HG03575 (cell line): ENCODE data around the gene MKNK1.

Experiments used
- ATAC-seq: cut with Tn5 transposase; IDR thresholded peaks from one replicate; pipeline ENCODE4 v1.9.1; 2021; ENCODE audit not compliant: unreplicated experiment, insufficient number of reproducible peaks, low FRiP score; ENCODE audit errors: extremely low read depth

Gene MKNK1

DNA sequence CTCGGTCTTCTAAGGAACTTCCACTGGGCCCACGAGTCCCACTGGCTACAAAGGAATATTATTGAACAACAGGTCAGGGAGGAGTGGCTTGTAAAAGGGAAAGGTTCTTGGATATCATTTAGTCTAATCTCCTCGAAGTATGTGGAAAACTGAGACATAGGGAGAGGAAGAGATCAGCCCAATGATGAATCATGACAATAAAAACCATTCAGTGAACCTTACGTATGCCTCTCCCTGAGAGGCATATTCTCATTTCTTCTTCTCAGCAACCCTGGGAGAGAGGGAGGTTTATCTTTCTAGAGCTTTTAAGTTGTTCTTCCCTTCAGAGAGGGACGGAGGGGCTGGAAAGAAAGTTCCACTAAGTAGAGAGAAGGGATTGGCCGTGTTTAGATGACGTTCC lies 17.9 kb upstream of the MKNK1 start:
- ATAC-seq = no peak

DNA sequence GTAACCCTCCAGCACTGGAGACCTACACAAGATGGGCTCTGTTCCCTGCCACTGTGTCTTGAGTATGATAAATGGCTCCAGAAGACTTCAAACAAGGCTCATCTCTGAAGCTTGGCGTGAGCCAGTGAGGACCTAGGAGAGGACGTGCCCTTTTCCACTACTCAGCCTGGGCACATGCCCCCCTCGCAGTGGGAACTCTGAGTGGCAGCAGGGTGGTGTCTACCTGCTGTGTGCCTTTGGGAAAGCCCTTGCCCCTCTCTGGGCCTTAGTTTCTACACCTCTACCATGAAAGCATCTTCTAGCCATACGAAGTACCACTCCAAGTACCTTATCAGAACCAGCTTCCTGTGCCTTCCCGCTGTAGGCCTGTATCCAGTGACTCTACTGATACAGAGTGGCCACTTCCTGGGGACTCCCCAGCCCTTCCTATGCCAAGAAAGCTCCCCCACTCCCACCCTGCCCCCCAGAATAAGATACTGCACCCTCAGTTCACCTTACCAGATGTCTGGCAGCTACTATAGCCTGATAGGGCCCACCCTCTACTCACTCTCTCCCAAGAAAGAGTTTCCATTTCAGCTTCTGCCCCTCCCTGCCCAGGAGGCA lies 15.7 kb upstream of the MKNK1 start:
- ATAC-seq = no peak

DNA sequence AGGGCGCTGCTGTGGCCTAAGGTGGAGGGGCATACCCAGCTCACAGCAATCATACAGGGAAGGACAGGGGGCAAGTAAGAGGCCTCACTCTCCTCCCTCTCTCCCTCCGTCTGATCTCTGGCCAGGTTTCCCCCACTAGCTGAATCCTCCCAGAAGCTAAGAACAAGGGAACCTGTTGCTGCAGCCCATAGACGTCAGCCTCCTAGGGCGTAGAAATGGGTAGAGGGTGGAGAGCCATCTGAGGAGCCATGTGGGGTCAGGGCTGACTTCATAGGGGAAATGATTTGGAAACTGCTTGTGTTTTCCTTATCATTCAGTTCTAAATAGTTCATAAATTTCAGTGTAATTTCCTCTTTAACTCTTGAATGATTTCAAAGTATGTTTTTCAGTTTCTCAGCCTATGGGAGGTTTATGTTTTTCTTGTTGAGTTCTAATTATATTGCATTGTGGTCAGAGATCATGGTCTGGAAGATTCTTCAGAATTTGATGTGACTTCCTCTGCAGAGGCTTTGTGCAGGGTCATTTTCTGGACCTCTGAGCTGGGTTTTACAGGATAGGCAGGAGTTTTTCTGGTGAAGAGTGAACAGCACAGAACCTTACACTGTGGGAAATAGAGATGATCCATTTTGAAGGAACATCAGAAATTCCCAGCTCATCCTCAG lies 14.8 kb upstream of the MKNK1 start:
- no peak for ATAC-seq

DNA sequence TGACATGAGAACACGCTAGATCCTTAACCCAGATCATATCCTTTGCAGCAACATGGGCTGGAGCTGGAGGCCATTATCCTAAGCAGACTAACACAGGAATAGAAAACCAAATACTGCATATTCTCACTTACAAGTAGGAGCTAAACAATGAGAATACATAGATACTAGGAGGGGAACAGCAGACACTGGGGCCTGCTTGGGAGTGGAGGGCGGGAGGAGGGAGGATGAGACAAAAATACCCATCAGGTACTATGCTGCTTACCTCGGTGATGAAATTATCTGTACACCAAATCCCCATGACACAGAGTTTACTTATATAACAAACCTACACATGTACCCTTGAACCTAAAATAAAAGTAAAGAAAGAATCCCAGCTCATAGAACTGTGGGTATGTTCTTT lies 13.8 kb upstream of the MKNK1 start:
- no peak for ATAC-seq

DNA sequence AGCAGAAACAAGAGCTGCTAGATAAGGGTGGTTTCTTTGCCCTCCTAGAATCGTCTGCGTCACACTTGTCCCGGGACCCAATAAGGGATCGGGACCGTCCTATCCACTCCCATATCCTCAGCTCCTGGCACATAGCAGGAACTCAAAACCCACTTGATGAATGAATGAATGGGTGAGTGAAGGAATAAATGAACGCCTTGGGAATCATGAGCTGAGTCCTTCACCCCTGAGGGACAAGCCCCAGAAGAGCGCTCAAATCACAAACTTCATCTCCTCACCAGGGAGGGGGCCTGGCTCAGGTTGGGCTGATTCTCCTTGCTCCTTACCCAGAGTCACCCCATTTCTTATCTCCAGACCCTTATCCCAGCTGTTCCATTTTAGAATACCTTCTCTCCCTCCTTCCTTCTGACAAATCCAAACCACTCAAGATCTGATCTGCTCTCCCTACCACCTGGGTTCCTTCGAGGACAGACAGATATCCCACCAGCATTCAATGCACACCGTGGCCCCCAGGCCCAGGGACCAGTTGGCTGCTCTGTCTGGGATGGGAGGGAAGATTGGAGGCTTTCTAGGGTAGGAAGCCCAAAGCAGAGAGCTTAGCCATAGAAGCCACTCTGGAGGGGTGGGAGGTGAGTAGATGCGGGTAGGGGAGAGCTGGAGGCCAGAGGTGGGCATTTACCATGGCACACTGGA lies 13.2 kb upstream of the MKNK1 start:
- ATAC-seq = no peak

DNA sequence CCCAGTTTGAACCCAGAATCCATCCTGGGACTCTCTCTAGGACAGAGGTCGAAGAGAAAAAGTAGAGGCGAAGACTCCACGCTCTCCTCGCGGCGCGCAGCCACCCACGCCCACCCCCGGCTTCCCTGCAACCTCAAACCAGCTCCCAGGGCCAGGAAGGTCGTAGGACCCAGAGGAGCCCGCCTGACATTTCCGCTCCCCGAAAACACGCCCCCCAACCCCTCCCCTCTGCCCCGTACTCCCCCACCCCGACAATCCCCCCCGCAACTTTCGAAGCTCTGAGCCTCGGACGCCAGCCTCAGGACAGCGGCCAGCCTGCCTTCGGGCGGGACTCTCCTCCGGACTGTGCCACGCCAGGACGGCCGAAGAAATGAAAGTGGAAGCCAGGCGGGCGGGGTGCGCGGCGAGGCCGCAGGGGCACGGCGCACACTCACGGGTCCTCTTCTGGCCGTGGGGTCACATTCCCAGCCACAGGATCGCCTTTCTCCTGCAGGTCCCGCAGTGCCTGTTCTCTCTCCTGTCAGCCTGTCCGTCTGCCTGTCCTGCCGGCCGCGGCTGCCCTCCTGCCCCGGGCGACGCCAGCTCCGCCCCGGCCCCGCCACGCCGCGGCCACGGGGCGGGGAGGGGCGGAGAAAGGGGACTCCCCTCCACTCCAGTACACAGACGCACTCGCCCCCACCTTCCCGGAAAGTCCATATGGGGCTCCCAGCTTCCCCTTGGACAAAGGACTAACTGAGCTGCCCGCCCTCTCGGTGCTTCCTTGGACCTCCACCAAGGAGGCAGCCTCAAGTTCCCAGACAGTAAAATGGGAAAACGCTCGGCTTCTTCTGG lies 12.4 kb upstream of the MKNK1 start, which contains the start of gene MOB3C:
Gene MOB3C (minus strand): TSS at position 535 of the 831 bp plus-strand sequence. CDS start 3,490 bp downstream, outside the sequence.
- ATAC-seq = no peak

DNA sequence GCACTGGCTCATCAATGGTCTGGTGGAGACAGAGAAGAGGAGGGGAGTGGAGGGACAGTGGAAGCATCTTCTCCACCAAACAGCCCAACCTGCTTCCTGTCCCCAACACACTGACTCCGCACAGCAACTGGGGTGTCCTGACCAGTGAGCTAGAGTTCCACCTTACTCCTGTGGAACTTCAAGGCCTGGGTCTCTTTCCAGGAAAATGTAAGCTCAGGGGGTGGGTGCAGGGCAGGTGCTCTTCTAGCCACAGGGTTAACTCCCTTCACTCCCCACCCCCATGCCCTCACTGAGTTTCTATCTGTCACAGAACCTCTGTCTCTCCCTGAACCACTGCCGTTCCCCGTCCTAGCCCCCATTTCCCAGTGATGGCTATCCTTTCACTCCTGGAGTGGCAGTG lies 11.7 kb upstream of the MKNK1 start:
- ATAC-seq = no peak

DNA sequence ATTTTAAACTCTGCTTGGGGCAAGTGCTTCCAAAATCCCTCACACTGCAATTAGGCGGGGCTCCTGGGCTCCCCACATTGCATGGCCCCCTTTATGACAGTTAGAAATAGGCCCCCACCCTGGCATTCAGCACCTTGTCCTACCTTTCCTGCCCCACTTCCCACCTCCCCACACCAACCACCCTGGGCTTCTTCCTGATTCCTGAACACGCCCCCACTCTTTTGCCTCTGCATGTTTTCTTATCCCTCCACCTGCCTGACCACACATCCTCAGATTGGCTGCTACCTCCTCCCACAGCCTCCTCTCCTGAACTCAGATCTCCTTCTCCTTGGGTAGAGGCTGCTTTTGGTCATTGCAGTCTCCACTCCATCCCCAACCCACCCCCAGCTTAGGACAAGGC lies 11.0 kb upstream of the MKNK1 start:
- ATAC-seq = no peak

DNA sequence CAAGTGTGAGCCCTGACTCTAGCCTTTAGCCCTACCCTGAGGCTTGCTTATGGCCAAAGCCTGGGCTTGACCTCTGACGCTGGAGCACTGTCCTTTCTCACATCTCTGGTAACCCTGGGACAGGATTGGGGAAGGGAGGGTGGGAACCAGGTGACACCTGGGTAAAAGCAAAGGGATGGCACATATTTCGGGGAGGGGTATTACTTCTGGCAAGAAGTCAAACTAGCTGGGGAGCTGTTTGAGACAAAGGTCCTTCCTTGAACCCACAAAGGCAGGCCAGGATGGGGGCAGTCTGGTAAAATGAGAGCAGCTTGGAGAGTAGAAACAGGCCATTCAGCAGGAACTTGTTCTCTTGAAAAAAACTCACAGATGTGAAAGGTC lies 10.5 kb upstream of the MKNK1 start:
- ATAC-seq = no peak

DNA sequence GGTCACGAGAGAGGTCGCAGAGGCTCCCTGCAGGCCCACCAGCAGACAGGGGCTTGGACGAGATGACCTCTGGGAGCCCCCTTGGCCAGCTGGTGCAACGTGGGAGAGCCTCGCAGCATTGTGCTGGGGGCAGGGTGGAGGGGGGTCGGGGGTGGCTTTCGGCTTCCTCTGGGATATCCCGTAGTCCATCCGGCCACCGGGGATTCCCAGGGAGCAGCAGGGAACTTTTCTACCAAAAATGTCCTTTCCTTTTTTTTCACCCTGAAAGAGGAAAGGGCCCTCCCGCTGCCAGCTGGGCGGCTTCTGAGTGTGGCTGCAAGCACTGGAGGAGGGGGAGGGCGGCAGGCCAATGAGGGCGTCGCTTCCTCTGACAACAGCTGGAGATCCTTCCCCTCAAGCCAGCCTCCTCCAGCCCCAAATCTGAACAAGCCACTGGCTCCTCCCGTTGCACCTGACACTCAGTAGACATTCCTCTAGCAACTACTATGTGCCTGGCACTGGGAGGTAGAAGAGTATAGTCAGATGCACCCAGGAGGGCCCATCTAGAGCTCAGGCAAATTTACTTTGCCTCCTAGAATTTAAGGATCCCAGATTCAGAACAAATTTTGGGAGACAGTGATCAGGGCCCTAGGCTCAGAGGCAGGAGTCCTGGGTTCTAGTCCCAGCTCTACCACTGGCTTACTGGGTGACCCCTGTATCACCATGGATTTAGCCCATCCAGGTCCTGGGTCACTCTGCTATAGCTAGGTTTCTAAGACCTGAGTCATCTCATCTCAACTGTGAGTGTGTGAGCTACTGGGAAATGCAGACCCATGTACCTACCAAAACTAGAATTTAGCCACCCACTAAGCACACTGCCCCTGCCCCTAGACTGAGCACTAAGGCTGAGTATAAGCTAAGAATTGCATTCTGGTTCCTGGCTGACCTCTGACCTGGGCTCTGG lies 9.9 kb upstream of the MKNK1 start:
- no peak for ATAC-seq

DNA sequence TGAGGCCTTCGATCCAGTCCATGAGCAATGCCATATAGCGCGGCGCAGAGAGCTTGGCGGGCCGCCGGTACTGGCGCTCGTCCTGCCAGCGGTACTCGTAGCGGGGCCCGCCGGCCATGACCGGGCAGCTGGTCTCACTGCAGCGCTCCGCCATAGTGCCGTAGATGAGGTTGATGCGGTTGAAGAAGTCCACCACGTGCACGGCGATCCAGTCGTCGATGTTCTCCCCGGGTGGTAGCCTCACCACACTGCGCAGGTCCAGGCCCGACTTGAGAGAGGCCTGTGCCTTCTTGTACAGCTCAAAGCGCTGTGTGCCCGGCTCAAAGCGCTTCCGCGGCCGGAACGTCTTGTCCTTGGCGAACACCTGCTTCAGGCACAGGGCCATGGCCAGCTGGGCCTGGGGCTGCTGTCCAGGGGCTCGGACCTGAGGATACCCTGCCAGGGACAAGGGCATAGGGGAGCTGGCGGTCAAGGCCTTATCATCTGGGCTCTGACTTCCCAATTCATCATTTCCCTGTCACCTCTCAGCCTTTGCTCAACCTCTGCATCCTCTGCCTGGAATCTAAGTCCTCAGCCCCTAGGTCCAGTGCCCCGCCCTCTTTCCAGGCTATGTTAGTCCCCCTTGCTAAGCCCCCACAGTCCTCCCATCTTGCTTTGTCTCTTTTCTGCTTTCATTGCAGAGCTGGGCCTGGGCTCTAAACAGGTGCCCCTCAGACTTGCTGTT lies 9.0 kb upstream of the MKNK1 start:
- no peak for ATAC-seq

DNA sequence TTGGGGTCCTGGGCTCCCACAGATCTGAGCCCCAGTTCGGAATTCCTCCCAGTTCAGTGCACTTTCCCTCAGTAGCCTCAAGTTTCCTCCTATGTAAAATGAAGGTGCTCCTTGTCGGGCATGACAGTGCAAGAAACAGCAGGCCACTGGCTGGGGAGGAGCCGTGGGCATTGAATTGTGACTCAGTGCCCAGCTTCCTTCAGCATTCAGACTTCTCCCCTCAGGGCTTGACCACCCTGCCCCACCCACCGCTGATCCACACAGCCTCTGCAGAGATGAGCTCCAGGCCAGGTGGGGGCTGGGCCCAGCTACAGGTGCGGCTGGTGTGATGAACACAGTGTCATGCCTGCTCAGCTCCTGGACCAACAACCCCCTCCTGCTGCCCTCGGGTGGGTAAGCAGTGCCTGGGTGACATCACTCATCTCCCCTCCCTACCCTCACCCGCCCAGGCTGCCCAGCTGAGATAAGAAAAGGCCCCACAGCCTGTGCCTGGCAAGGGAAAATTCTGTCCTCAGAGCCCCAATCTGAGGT lies 7.7 kb upstream of the MKNK1 start:
- no peak for ATAC-seq

DNA sequence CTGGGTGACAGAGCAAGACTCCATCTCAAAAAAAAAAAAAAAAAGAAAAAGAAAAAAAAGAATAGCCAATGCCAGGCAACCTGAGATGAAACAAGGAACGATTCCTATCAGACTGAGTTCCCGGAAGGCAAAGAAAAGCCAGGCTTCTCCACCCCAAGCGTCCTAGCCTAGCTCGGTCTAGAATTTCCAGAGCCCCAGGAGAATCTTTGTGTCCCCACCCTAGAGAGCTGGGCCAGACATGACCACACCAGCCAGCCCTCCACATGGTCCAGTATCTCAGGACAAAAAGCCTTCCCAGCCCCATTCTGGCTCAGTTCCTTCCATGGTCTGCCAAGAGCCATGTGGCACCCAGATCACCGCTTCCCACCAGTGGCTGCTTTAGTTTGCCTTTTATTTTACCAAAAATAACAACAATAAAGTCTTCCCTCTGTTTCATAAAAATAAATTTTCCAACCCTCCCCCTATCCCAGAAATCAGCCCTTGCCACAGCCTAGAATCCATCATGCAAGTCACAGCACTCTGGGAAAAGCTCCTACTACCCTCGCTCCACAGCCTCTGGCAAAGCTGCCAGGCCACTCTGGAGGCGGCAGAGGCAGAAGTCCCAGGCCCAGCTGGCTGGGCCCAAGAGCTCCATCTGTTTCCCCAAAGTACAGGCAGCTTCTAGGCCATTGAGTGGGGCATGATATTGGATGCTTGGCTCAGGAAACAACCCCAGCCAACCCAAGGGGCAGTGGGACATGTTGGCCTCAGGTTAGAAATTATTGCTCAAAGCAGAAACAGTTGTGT lies 3.5 kb upstream of the MKNK1 start:
- ATAC-seq = no peak

DNA sequence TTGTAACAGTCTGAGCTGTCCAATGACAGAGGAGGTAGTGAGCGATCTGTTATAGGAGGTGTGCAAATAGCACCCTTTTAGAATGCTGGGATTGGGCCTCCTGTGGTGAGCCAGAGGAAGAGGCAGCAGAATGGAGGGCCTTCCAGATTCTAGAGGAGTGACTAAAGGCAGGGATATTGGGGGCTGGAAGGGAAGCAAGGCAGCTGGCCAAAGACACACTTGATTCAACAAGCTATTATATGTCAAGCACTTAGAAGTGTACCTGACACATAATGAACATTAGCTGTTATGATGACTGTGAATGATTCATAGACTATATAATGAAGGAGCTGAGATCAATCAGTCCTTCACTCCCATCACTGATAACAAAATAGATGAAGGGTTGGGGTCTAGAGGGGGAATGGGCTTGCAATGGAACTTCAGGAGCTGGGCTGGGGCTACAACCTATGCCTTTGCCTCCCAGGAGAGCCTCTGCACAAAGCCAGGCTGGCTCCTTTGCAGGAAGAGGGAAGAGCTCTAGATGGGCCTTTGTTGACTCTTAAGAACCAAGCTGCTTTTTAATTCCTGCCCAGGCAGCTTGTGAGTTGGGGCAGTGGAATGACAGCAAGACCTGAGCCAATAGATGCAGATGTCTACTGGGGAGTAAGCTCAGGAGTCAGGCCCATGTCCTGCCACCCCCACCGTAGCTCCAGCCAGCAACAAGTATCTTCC lies 2.3 kb upstream of the MKNK1 start:
- ATAC-seq = no peak

DNA sequence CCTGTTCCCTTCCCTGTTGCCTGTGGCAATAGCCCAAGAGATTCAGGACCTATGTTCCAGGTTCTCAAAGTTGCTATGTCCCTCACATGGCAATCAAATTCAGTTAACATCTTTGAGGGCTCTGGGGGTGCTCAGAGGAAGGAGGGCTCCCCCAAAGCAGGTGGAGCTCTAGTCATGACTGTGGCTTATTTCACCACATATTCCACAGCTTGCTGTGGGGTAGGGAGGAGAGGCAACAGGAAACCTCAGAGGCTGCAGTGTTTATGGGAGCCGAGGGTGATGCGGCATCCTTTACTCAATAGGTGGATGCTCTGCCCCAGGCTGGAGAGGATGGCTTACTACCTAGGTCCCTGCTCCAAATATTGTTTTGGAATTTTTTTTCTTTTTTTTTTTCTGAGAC lies 1.2 kb upstream of the MKNK1 start:
- ATAC-seq = no peak

DNA sequence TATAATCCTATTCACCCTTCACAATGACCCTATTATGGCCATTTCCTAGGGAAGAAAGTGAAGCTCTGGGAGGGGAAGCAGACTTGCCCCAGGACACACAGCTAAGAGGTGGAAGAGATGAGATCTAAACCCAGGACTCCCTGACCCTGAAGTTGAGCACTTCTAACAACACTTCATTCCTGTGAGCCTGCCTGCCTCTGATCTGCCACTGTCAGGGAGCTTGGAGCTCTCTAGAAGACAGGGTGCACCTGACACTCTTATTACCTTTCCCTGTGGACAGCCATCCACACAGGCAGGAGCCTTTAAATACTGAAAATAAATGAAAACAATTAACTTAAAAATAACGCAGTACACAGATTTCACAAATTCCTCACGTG lies 599 bp downstream of the MKNK1 start:
- no peak for ATAC-seq
